Left lobe of liver (tissue), 2 donors: ENCODE results near the gene UIMC1. TPM values are rescaled to one million over a fixed set of nuclear protein-coding genes. Genes with fewer than 3 reads are reported as not detected.
"Not testable (repeated sequence)": the region's sequence is repeated elsewhere in the genome, so short reads cannot be mapped to it uniquely, and the experiment has no call there.

Experiments
- ATAC-seq: fragments of 200-7000 bp; cut with Tn5 transposase; one replicate; pipeline ENCODE4 v1.9.1; 2020; ENCODE audit warnings: mild to moderate bottlenecking, moderate library complexity
- DNase-seq: peaks from one replicate; pipeline ENCODE4 v3.0.0-alpha.2; 2020; ENCODE audit warnings: low spot score
- total RNA-seq: library from RNA; stranded (reverse); gene quantifications from one replicate; pipeline ENCODE4 v1.2.1, GENCODE V29; 2021
- donor health status: DM: no; HTN: no; CAD: no; lungs with moderate emphysema.
- donor health status: DM: no; HTN: yes; CAD: no.

The UIMC1 gene
- total RNA-seq, 1 donor from 2014 or later: 10.1 TPM

- ATAC-seq: no peak
Measured at GRCh38 chr5:176874198-176874780, 132.3 kb downstream of the UIMC1 start.

DNA sequence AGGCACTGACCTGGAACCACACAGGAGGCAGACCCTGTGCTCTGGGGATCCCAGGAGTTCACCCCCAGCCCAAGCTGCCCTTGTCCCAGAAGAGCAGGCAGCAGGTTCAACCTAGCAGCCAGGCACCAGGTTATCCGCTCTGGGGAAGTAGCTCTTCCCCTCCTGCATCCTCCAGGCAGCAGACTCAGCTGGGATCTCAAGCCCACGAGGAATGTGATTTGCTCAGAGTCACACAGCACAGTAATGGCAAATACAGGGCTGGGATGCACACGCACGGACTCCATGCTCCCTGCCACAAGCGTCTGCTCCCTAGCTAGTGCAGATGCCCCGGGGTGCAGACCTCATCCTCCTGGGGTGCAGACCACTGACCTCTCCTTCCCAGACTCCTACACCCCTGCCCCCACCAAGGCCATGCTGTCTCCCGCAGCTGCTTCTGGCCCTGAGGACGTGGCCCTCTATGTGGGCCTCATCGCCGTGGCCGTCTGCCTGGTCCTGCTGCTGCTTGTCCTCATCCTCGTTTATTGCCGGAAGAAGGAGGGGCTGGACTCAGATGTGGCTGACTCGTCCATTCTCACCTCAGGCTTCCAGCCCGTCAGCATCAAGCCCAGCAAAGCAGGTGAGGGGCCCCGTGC is 132.9 kb downstream of the UIMC1 start:
- no peak for ATAC-seq
- no peak for DNase-seq

More at GRCh38 chr5:176874198-176874780, 132.3 kb downstream of the UIMC1 start:
- no peak for DNase-seq

DNA sequence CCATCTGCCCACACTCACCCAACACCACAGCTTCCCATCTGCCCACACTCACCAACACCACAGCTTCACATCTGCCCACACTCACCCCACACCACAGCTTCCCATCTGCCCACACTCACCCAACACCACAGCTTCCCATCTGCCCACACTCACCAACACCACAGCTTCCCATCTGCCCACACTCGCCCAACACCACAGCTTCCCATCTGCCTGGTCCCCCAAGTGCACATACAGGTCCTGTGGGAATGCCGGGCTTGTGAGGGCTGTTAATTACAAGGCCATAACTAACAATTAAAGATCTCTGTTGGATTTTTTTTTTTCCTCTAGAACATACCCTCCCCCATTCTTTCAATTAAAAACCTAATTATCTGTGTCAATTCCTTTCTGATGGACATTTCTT is 133.6 kb downstream of the UIMC1 start:
- not testable (repeated sequence) for ATAC-seq, DNase-seq

GRCh38 chr5:176872586-176872985 is 134.0 kb downstream of the UIMC1 start:
- not testable (repeated sequence) for DNase-seq, ATAC-seq

- not testable (repeated sequence) for ATAC-seq, DNase-seq
Measured at GRCh38 chr5:176870644-176871043, 135.9 kb downstream of the UIMC1 start.

- DNase-seq (peak; percentile 55), ATAC-seq (peak; percentile 80)
Measured at GRCh38 chr5:176870110-176870591, 136.4 kb downstream of the UIMC1 start.

- ATAC-seq (no peak), DNase-seq (no peak)
Measured at GRCh38 chr5:176869501-176870109, 137.0 kb downstream of the UIMC1 start.

- no peak for ATAC-seq
- no peak for DNase-seq
Measured at GRCh38 chr5:176868731-176869130, 137.8 kb downstream of the UIMC1 start.

GRCh38 chr5:176868126-176868525 is 138.5 kb downstream of the UIMC1 start:
- no peak for ATAC-seq
- DNase-seq: no peak

- ATAC-seq: no peak
- DNase-seq: no peak
Measured at GRCh38 chr5:176866707-176867310, 139.8 kb downstream of the UIMC1 start.

DNA sequence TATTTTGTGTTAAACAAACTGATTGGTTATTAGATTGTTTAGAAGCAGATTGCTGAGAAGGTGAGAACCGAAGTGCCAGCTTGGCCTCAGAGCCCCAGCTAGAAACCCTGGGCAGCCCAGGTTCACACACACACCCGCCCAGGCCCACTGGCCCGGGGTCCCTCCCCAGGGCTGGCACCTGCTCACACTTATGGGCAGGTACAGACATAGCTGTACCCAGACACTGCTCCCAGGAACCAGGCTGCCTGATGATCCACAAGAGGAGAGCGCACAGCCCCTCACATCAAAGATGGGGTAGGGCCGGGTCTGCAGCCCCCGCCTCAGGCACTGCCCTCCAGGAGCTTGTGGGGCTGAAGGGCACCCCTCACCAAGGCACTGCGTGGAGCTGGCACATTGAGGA is 140.6 kb downstream of the UIMC1 start:
- DNase-seq (no peak), ATAC-seq (no peak)

- ATAC-seq: no peak
- DNase-seq: no peak
Measured at GRCh38 chr5:176864755-176865154, 141.8 kb downstream of the UIMC1 start.

- no peak for DNase-seq
- no peak for ATAC-seq
Measured at GRCh38 chr5:176863765-176864098, 142.8 kb downstream of the UIMC1 start.

GRCh38 chr5:176863041-176863764 is 143.4 kb downstream of the UIMC1 start:
- ATAC-seq (no peak), DNase-seq (no peak)

- ATAC-seq: no peak
- DNase-seq: no peak
Measured at GRCh38 chr5:176862330-176862995, 144.1 kb downstream of the UIMC1 start.

DNA sequence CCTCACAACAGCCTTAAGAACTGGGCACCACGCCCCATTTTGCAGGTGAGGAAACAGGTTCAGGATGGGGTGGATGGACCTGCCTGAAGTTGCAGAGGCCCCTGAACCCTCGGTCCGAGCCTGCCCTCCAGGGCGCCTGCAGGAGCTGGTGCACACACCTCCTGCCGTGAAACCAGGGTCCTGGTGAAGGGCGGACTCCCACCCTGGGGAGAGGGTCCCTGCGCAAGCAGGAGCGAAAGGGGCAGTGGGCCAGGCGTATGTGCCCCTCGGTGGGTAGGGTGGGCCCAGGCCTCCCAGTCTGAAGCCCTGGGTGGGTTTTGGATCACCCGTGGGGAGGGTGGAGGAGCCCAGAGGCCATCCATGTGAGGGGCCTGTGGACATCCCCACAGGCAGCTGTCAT is 145.3 kb downstream of the UIMC1 start:
- ATAC-seq (no peak), DNase-seq (no peak)

DNA sequence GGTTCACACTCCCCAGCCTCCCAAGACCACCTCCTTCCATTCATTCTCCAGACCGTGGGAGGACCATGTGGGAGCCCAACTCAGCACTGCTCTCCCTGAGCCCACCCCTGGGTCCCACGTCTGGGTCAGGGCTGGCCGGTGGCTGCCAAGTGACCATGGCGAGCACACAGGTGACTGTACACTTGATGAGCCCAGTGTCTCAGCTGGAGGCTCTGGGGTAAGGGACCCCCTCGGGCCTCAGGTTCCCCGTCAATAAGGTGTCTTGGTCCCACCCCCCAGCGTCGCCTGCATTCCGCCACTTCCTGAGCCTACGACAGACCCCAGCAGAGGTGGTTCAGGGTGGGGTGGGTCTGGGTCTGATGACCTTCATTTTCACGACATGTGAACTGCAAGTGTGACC is 146.2 kb downstream of the UIMC1 start:
- no peak for ATAC-seq
- DNase-seq: no peak

DNA sequence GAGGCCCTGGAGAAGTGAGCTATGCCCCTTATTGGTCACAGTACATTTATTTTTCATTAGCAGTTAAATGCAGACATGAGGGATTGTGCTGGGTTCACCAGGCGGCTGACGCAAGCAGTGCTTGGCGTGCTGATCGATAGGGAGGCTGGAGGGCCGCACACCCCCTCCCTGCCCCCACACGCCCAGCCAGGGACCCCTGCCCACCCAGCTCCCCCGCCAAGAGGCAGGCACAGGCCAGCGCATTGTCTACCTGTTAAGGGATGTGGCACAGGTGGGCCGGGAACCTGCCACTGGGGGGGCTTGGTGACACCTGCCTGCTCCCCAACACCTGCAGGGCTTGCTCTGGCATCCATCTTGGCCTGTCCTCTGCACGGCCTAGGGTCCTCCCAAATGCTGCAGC is 146.7 kb downstream of the UIMC1 start:
- no peak for DNase-seq
- no peak for ATAC-seq

GRCh38 chr5:176857894-176858273 is 148.7 kb downstream of the UIMC1 start:
- ATAC-seq (no peak), DNase-seq (no peak)

- DNase-seq (no peak), ATAC-seq (no peak)
Measured at GRCh38 chr5:176857216-176857893, 149.2 kb downstream of the UIMC1 start.
